A549 (cell line): ENCODE results near the gene S1PR1. TPM values are rescaled to one million over a fixed set of nuclear protein-coding genes. Genes with fewer than 3 reads are reported as not detected.

Source experiments
- ATAC-seq, 2 experiments: fragments of 200-7000 bp in 1 of 2; fragments of >200 bp in 1 of 2; cut with Nextera tagmentation in 1 of 2; cut with Tn5 transposase in 1 of 2; 3 replicates each; pipeline versions ENCODE4 v1.8.0 to v1.9.1; 2018 to 2020; ENCODE audit warnings: mild to moderate bottlenecking in 1 of 2, moderate library complexity in 1 of 2
- CTCF ChIA-PET: fragments of 300-600 bp; sonication (Branson Sonifier 250); formaldehyde crosslinking; extraction: SDS; loops from one replicate; lab custom pipeline; 2021; ENCODE audit warnings: antibody characterized with exemption, inconsistent platforms; lab: Yijun Ruan, JAX
- POLR2A ChIA-PET: fragments of 350-600 bp; formaldehyde crosslinking; extraction: SDS; loops from one replicate; lab custom pipeline; 2021; ENCODE audit warnings: antibody characterized with exemption, inconsistent platforms; lab: Yijun Ruan, JAX
- DNase-seq, 2 experiments: peaks; one replicate each; pipeline versions ENCODE4 v3.0.0 to v3.0.0-alpha.2; 2011 to 2016; ENCODE audit warnings: low read depth in 1 of 2, low spot score in 1 of 2
- FAIRE-seq: peaks from 2 replicates; lab custom pipeline; 2011; peaks lifted over from hg19 to GRCh38; lab: Jason Lieb, UNC
- H3K27ac ChIP-seq, 2 experiments: fragments of >200 bp; sonication (Bioruptor Twin); formaldehyde crosslinking; 3 replicates each; pipeline ENCODE4 v1.5.1; 2016 to 2017
- H3K4me1 ChIP-seq: fragments of >200 bp; sonication (Bioruptor Twin); formaldehyde crosslinking; 3 replicates; pipeline ENCODE4 v1.6.1; 2016
- H3K4me2 ChIP-seq: fragments of >200 bp; sonication (Bioruptor Twin); formaldehyde crosslinking; 3 replicates; pipeline ENCODE4 v1.6.1; 2016
- H3K4me3 ChIP-seq: fragments of >200 bp; sonication (Bioruptor Twin); formaldehyde crosslinking; 3 replicates; pipeline ENCODE4 v1.5.1; 2016
- H3K9me3 ChIP-seq: fragments of >200 bp; sonication (Bioruptor Twin); formaldehyde crosslinking; 3 replicates; pipeline ENCODE4 v1.6.1; 2016
- BHLHE40 ChIP-seq: IDR thresholded peaks from 2 replicates; pipeline ENCODE4 v1.6.1; 2012; ENCODE audit warnings: low read depth, low read length, inconsistent platforms
- CBX2 ChIP-seq: fragments of 200-600 bp; sonication (generic); IDR thresholded peaks from 2 replicates; pipeline ENCODE4 v1.6.1; 2016; ENCODE audit warnings: low read depth, mild to moderate bottlenecking, borderline replicate concordance
- CBX8 ChIP-seq: fragments of 200-600 bp; sonication (generic); IDR thresholded peaks from 2 replicates; pipeline ENCODE4 v1.6.1; 2016
- CEBPB ChIP-seq, 2 experiments: fragments of >200 bp in 1 of 2; sonication (Bioruptor Twin) in 1 of 2; formaldehyde crosslinking in 1 of 2; IDR thresholded peaks; 2 replicates each; pipeline ENCODE4 v1.6.1; 2012 to 2016
- CHD2 ChIP-seq: fragments of 150-350 bp; IDR thresholded peaks from 2 replicates; pipeline ENCODE4 v1.6.1; 2014; ENCODE audit warnings: low read length; ENCODE audit not compliant: partially characterized antibody
- EP300 ChIP-seq, 2 experiments: fragments of >200 bp; sonication (Bioruptor Twin); formaldehyde crosslinking; IDR thresholded peaks; 2 replicates in 1 of 2; 3 replicates in 1 of 2; pipeline ENCODE4 v1.6.1; 2016 to 2017
- FOSB ChIP-seq: fragments of 250-450 bp; sonication (Bioruptor Pico); IDR thresholded peaks from 2 replicates; pipeline ENCODE4 v1.5.0; 2020; ENCODE audit warnings: mild to moderate bottlenecking, moderate library complexity
- FOSL2 ChIP-seq, 2 experiments: fragments of 450-650 bp in 1 of 2; fragments of >200 bp in 1 of 2; sonication (Bioruptor Twin) in 1 of 2; formaldehyde crosslinking; IDR thresholded peaks; 2 replicates each; pipeline versions ENCODE4 v1.5.0 to v1.6.1; 2016 to 2020; ENCODE audit warnings: mild to moderate bottlenecking in 1 of 2, moderate library complexity in 1 of 2
- FOXS1 ChIP-seq: fragments of 250-450 bp; sonication (Bioruptor Pico); IDR thresholded peaks from 2 replicates; pipeline ENCODE4 v1.5.0; 2020; ENCODE audit warnings: mild to moderate bottlenecking, moderate library complexity
- HDAC2 ChIP-seq: fragments of 200-600 bp; sonication (generic); IDR thresholded peaks from 2 replicates; pipeline ENCODE4 v1.6.1; 2016
- HES2 ChIP-seq: fragments of >200 bp; sonication (Bioruptor Twin); formaldehyde crosslinking; IDR thresholded peaks from 2 replicates; pipeline ENCODE4 v1.6.1; 2016
- HEYL ChIP-seq: fragments of 250-450 bp; sonication (Bioruptor Pico); IDR thresholded peaks from 2 replicates; pipeline ENCODE4 v1.8.0; 2021; ENCODE audit warnings: mild to moderate bottlenecking, moderate library complexity
- HOXA7 ChIP-seq: fragments of 250-450 bp; sonication (Bioruptor Pico); IDR thresholded peaks from 2 replicates; pipeline ENCODE4 v1.5.0; 2020; ENCODE audit warnings: mild to moderate bottlenecking, moderate library complexity
- MAFK ChIP-seq: fragments of 450-650 bp; IDR thresholded peaks from 2 replicates; pipeline ENCODE4 v1.6.1; 2014; ENCODE audit not compliant: partially characterized antibody
- MAZ ChIP-seq: fragments of 150-350 bp; IDR thresholded peaks from 2 replicates; pipeline ENCODE4 v1.6.1; 2014; ENCODE audit warnings: antibody characterized with exemption, low read depth, low read length, borderline replicate concordance
- MYC ChIP-seq: IDR thresholded peaks from 2 replicates; pipeline ENCODE4 v1.6.1; 2012; ENCODE audit warnings: mild to moderate bottlenecking, inconsistent platforms, low read length, improper control_type of control experiment, borderline replicate concordance
- NFE2L2 ChIP-seq: fragments of 150-350 bp; conservative IDR thresholded peaks from 2 replicates; pipeline ENCODE4 v1.6.1; 2014; ENCODE audit warnings: low read length
- NPAS2 ChIP-seq: fragments of 250-450 bp; sonication (Bioruptor Pico); IDR thresholded peaks from 2 replicates; pipeline ENCODE4 v1.8.0; 2022; ENCODE audit warnings: mild to moderate bottlenecking, moderate library complexity, borderline replicate concordance
- POLR2AphosphoS2 ChIP-seq: conservative IDR thresholded peaks from 2 replicates; pipeline ENCODE4 v1.6.1; 2012; ENCODE audit warnings: low read length, improper control_type of control experiment, inconsistent platforms
- RAD21 ChIP-seq, 2 experiments: fragments of >200 bp in 1 of 2; sonication (Bioruptor Twin) in 1 of 2; formaldehyde crosslinking in 1 of 2; IDR thresholded peaks in 1 of 2; conservative IDR thresholded peaks in 1 of 2; 2 replicates in 1 of 2; 3 replicates in 1 of 2; pipeline ENCODE4 v1.6.1; 2012 to 2018; ENCODE audit warnings: inconsistent platforms in 1 of 2
- RFX5 ChIP-seq: fragments of 450-650 bp; IDR thresholded peaks from 2 replicates; pipeline ENCODE4 v1.7.1; 2014; ENCODE audit warnings: antibody characterized with exemption, mild to moderate bottlenecking, moderate library complexity
- SMC3 ChIP-seq: fragments of >200 bp; sonication (Bioruptor Twin); formaldehyde crosslinking; IDR thresholded peaks from 3 replicates; pipeline ENCODE4 v1.6.1; 2018; ENCODE audit warnings: inconsistent platforms
- SREBF2 ChIP-seq: fragments of 450-650 bp; IDR thresholded peaks from 2 replicates; pipeline ENCODE4 v1.6.1; 2014; ENCODE audit warnings: mild to moderate bottlenecking, moderate library complexity
- TFCP2L1 ChIP-seq: fragments of 250-450 bp; sonication (Bioruptor Pico); IDR thresholded peaks from 2 replicates; pipeline ENCODE4 v1.5.0; 2021; ENCODE audit warnings: mild to moderate bottlenecking
- TP53 ChIP-seq: fragments of 250-450 bp; sonication (Bioruptor Pico); IDR thresholded peaks from 2 replicates; pipeline ENCODE4 v1.5.0; 2021; ENCODE audit warnings: mild to moderate bottlenecking, moderate library complexity
- ZC3H11A ChIP-seq: fragments of 450-650 bp; IDR thresholded peaks from 2 replicates; pipeline ENCODE4 v1.6.1; 2014; ENCODE audit warnings: antibody characterized with exemption, mild to moderate bottlenecking
- ZFP36 ChIP-seq: fragments of 450-650 bp; IDR thresholded peaks from 2 replicates; pipeline ENCODE4 v1.6.1; 2014; ENCODE audit warnings: borderline replicate concordance; ENCODE audit not compliant: partially characterized antibody
- WGBS: methylation state at CpG from one replicate; pipeline ENCODE4 v1.1.6; 2017; ENCODE audit errors: missing lambda C conversion rate; 5-methylcytosine and 5-hydroxymethylcytosine counted together
- polyA plus RNA-seq, 4 experiments: library from polyadenylated mRNA; depleted of rRNA in 3 of 4; stranded (reverse); fragments of >200 nt; fragmentation: RNase III in 1 of 4; extraction: RNeasy Plus Mini Kit Qiagen cat#74134 plus additional on column Dnase treatment in 1 of 4; gene quantifications; 2 replicates in 3 of 4; 3 replicates in 1 of 4; pipeline ENCODE4 v1.2.3, GENCODE V29; 2011 to 2017
- TF ChIP-seq, protein P1 (sequence below): fragments of 250-450 bp; sonication (Bioruptor Pico); IDR thresholded peaks from 2 replicates; pipeline ENCODE4 v1.5.0; 2020; ENCODE audit warnings: low read depth, mild to moderate bottlenecking, moderate library complexity
- TF ChIP-seq, protein P2 (sequence below): fragments of 200-600 bp; sonication (generic); IDR thresholded peaks from 2 replicates; pipeline ENCODE4 v1.6.1; 2016; ENCODE audit warnings: antibody characterized with exemption, mild to moderate bottlenecking, moderate library complexity
- TF ChIP-seq, protein P3 (sequence below): fragments of 250-450 bp; sonication (Bioruptor Pico); IDR thresholded peaks from 2 replicates; pipeline ENCODE4 v1.5.0; 2021; ENCODE audit warnings: mild to moderate bottlenecking, moderate library complexity, borderline replicate concordance
- TF ChIP-seq, protein P4 (sequence below): IDR thresholded peaks from 2 replicates; pipeline ENCODE4 v1.6.1; 2012; ENCODE audit warnings: low read depth, borderline replicate concordance

Gene S1PR1
- polyA plus RNA-seq, 2 of the 4 experiments (the other 2 are of a cell fraction): 0.06 TPM; not detected in 1

DNA sequence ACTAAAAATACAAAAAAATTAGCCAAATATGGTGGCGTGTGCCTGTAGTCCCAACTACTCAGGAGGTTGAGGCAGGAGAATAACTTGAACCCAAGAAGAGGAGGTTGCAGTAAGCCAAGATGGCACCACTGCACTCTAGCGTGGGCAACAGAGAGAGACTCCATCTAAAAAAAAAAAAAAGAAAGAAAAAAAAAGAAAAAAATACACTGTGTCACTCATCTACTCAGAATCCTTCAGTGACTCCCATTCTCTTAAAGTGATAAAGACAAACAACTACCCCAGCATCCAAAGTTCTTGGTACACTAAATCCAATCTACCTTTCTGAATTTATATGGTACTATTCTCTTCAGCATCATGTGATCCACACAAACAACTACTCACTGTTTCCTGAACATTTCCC is 40.2 kb upstream of the S1PR1 start (continued):
- no peak for TF ChIP-seq FOSL2 (IDR thresholded peaks at IDR 0.05)
- TF ChIP-seq FOSL2 (CRISPR knock-in tag; IDR thresholded peaks at IDR 0.05): no peak
- no peak for TF ChIP-seq NFE2L2
- TF ChIP-seq SMC3: no peak

DNA sequence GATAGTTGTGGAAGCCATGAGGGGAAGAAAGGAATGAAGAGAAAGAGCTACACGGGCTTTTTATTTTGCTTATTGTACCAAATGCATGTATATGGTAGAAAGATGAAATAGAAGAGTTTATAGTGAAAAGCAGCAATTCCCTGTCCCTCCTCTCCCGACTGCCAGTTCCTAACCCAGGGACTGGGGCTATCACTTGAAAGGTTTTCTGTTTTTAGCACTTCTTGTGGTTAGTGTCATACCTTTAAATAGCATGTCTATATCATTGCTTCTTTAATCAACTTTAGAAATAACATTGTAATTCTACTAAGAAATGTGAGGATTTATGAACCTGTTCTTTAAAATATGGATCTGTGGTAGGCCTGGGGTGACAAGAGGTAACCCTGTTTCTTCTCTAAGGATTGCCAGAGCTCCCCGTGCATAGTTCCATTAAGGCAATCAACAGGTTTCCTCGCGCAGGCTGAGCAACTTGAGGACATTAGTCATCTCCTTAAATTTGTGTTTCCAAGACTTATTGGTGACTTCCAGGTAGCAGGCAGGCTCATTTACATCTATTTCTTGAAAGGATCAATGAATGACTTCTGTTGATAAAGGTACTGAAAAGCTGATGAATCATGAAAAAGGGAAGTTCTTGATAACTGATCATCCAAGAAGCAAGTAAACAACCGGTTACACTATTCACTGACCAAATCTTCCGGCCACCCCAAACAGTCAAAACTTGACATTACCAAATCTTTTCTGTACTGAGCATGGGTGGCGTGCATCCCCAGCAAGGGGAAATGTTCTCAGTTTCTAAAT is 37.8 kb upstream of the S1PR1 start:
- FAIRE-seq: no peak
- 71% methylated on average over 8 of the region's 8 CpGs for WGBS
- no peak for ATAC-seq

DNA sequence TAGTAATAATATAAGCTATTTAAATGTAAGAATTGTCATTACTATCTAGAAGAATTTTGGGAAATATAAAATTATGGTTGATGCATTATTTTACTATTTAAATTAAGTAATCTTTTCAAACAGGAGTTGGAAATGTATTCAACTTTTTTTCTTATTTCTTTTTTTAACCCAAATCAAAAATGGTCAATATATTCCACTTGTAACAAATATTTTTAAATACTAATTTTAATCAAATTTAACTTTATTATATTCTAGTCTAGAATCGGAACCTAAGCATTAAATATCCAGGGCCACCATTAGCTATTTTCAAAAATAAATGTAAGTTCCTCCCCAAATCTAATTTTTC is 37.2 kb upstream of the S1PR1 start:
- no peaks in the 10 kb centered on the region for H3K9me3 ChIP-seq
- DNase-seq: no peak
- TF ChIP-seq CBX2 (no peak), TFCP2L1 (no peak), CEBPB (IDR thresholded peaks at IDR 0.05) (no peak), NPAS2 (CRISPR knock-in tag) (no peak), FOSB (CRISPR knock-in tag) (no peak), MAFK (no peak), MAZ (no peak), BHLHE40 (no peak), HES2 (no peak), HEYL (CRISPR knock-in tag) (no peak), TP53 (no peak), FOXS1 (CRISPR knock-in tag) (no peak), CBX8 (no peak), EP300 (IDR thresholded peaks at IDR 0.05) (no peak), MYC (no peak), CHD2 (no peak), ZFP36 (no peak)
- TF ChIP-seq, protein P1, sequence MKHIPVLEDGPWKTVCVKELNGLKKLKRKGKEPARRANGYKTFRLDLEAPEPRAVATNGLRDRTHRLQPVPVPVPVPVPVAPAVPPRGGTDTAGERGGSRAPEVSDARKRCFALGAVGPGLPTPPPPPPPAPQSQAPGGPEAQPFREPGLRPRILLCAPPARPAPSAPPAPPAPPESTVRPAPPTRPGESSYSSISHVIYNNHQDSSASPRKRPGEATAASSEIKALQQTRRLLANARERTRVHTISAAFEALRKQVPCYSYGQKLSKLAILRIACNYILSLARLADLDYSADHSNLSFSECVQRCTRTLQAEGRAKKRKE: no peak
- TF ChIP-seq, protein P2, sequence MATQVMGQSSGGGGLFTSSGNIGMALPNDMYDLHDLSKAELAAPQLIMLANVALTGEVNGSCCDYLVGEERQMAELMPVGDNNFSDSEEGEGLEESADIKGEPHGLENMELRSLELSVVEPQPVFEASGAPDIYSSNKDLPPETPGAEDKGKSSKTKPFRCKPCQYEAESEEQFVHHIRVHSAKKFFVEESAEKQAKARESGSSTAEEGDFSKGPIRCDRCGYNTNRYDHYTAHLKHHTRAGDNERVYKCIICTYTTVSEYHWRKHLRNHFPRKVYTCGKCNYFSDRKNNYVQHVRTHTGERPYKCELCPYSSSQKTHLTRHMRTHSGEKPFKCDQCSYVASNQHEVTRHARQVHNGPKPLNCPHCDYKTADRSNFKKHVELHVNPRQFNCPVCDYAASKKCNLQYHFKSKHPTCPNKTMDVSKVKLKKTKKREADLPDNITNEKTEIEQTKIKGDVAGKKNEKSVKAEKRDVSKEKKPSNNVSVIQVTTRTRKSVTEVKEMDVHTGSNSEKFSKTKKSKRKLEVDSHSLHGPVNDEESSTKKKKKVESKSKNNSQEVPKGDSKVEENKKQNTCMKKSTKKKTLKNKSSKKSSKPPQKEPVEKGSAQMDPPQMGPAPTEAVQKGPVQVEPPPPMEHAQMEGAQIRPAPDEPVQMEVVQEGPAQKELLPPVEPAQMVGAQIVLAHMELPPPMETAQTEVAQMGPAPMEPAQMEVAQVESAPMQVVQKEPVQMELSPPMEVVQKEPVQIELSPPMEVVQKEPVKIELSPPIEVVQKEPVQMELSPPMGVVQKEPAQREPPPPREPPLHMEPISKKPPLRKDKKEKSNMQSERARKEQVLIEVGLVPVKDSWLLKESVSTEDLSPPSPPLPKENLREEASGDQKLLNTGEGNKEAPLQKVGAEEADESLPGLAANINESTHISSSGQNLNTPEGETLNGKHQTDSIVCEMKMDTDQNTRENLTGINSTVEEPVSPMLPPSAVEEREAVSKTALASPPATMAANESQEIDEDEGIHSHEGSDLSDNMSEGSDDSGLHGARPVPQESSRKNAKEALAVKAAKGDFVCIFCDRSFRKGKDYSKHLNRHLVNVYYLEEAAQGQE: no peak
- TF ChIP-seq, protein P3, sequence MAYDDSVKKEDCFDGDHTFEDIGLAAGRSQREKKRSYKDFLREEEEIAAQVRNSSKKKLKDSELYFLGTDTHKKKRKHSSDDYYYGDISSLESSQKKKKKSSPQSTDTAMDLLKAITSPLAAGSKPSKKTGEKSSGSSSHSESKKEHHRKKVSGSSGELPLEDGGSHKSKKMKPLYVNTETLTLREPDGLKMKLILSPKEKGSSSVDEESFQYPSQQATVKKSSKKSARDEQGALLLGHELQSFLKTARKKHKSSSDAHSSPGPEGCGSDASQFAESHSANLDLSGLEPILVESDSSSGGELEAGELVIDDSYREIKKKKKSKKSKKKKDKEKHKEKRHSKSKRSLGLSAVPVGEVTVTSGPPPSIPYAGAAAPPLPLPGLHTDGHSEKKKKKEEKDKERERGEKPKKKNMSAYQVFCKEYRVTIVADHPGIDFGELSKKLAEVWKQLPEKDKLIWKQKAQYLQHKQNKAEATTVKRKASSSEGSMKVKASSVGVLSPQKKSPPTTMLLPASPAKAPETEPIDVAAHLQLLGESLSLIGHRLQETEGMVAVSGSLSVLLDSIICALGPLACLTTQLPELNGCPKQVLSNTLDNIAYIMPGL (CRISPR knock-in tag): no peak
- no peak overlapping the region for H3K4me3 ChIP-seq
- CTCF ChIA-PET: no interaction called here
- ATAC-seq: no peak
- H3K27ac ChIP-seq: no peak overlapping the region
- H3K4me2 ChIP-seq: no peak overlapping the region
- FAIRE-seq: no peak
- H3K4me1 ChIP-seq: no peaks in the 10 kb centered on the region
- POLR2A ChIA-PET: no interaction called here
- WGBS: 74% methylated on average over 1 of the region's 1 CpG

More for the DNA sequence above, 37.8 kb upstream of the S1PR1 start:
- no peak overlapping the region for H3K27ac ChIP-seq
- no peak overlapping the region for H3K4me2 ChIP-seq
- H3K4me1 ChIP-seq: no peaks in the 10 kb centered on the region
- H3K4me3 ChIP-seq: no peak overlapping the region
- ChIA-PET POLR2A (no interaction called here), CTCF (no interaction called here)
- no peaks in the 10 kb centered on the region for H3K9me3 ChIP-seq
- DNase-seq: no peak
- TF ChIP-seq SREBF2: no peak
- TF ChIP-seq, protein P4, sequence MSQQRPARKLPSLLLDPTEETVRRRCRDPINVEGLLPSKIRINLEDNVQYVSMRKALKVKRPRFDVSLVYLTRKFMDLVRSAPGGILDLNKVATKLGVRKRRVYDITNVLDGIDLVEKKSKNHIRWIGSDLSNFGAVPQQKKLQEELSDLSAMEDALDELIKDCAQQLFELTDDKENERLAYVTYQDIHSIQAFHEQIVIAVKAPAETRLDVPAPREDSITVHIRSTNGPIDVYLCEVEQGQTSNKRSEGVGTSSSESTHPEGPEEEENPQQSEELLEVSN: no peak
- TF ChIP-seq MYC: no peak
- TF ChIP-seq SMC3: no peak
- no peak for TF ChIP-seq ZC3H11A
- no peak for TF ChIP-seq FOSB (CRISPR knock-in tag)
- TF ChIP-seq RAD21 (conservative IDR thresholded peaks at IDR 0.05 in 1 of 2, IDR thresholded peaks at IDR 0.05 in 1 of 2): no peak
- TF ChIP-seq RFX5: no peak
- no peak for TF ChIP-seq POLR2AphosphoS2
- TF ChIP-seq HDAC2: no peak
- TF ChIP-seq HOXA7 (CRISPR knock-in tag): no peak
- TF ChIP-seq BHLHE40: no peak
- TF ChIP-seq, all 56 proteins: peak for 0
